Ovary (tissue), 9 donors: ENCODE measurements around the gene ZNF440. TPM values are rescaled to one million over a fixed set of nuclear protein-coding genes. Genes with fewer than 3 reads are reported as not detected.
"Not testable (repeated sequence)": the region's sequence is repeated elsewhere in the genome, so short reads cannot be mapped to it uniquely, and the experiment has no call there.

ENCODE experiments used
- DNase-seq, 5 donors: peaks; one replicate each; pipeline ENCODE4 v3.0.0-alpha.2; 2019 to 2020
- H3K27ac ChIP-seq, 2 donors: fragments of 200-600 bp; one replicate each; pipeline versions ENCODE4 v1.5.1 to v1.8.0; 2019 to 2022
- H3K27me3 ChIP-seq: fragments of 200-600 bp; one replicate; pipeline ENCODE4 v1.8.0; 2022
- H3K36me3 ChIP-seq: fragments of 200-600 bp; sonication (generic); one replicate; pipeline ENCODE4 v1.5.1; 2019
- H3K4me1 ChIP-seq: one replicate; pipeline ENCODE4 v1.8.1; 2013; ENCODE audit warnings: mild to moderate bottlenecking, moderate library complexity; ENCODE audit not compliant: insufficient read depth
- H3K4me3 ChIP-seq: fragments of 200-600 bp; sonication (generic); one replicate; pipeline ENCODE4 v1.5.1; 2017
- H3K9me3 ChIP-seq, 2 donors: fragments of 200-600 bp in 1 of 2; sonication (generic) in 1 of 2; one replicate each; pipeline versions ENCODE4 v1.5.1 to v1.8.1; 2013 to 2019; ENCODE audit warnings: mild to moderate bottlenecking in 1 of 2, moderate library complexity in 1 of 2
- EP300 ChIP-seq: sonication (generic); formaldehyde crosslinking; IDR thresholded peaks from one replicate; pipeline ENCODE4 v1.6.1; 2017; ENCODE audit warnings: antibody characterized with exemption
- POLR2A ChIP-seq: fragments of 450-650 bp; IDR thresholded peaks from one replicate; pipeline ENCODE4 v1.6.1; 2017; ENCODE audit warnings: antibody characterized with exemption, mild to moderate bottlenecking, moderate library complexity
- WGBS, 3 donors: extraction: QIAGEN DNeasy Blood & Tissue Kit in 1 of 3; methylation state at CpG; one replicate each; pipeline versions ENCODE4 v1.1.5 to v1.1.7; 2013 to 2017; 5-methylcytosine and 5-hydroxymethylcytosine counted together
- intact Hi-C, 4 donors: fragments of 100-400 bp; cut with DNase I; formaldehyde crosslinking; loops; one replicate each; pipeline versions ENCODE4 v1.11.0 to v1.15.1; 2022 to 2023
- polyA plus RNA-seq, 2 donors: library from polyadenylated mRNA; stranded (reverse); fragments of 200-250 nt in 1 of 2; fragments of 350-450 nt in 1 of 2; fragmentation: Illumina TruSeq in 1 of 2; extraction: RNeasy Lipid Tissue Mini Kit (QIAGEN cat#74804) in 1 of 2; gene quantifications; one replicate each; pipeline ENCODE4 v1.2.3, GENCODE V29; 2013 to 2014
- total RNA-seq, 7 donors: library from RNA; depleted of rRNA in 2 of 7; stranded (reverse); fragments of >200 nt in 2 of 7; fragmentation: NEBNext Ultra II Directional in 3 of 7; extraction: Animal tissue kit (Norgen Biotek cat#: 25700) in 3 of 7; gene quantifications; one replicate each; pipeline versions ENCODE4 v1.1.0 to v1.2.4, GENCODE V29; 2016 to 2023
- TF ChIP-seq, protein P1 (sequence below), 3 donors: fragments of 450-650 bp in 2 of 3; fragments of 200-600 bp in 1 of 3; IDR thresholded peaks; one replicate each; pipeline versions ENCODE4 v1.5.1 to v1.8.0; 2016 to 2022; ENCODE audit warnings: antibody characterized with exemption in 3 of 3, mild to moderate bottlenecking in 1 of 3
- donor health status: DM: no; HTN: no; CAD: no; lungs with moderate emphysema.
- donor health status: DM: no; HTN: no; CAD: no.
- donor health status: Bipolar disorder and iron deficiency.
- donor health status: DM: yes; HTN: yes; CAD: no.
- donor health status: DM: no; HTN: no; CAD: no.
- donor health status: DM: yes; HTN: yes; CAD: no.

The ZNF440 gene
- total and polyA plus RNA-seq, 9 donors, result 3.0 to 21.6 (median 11.7) TPM

DNA sequence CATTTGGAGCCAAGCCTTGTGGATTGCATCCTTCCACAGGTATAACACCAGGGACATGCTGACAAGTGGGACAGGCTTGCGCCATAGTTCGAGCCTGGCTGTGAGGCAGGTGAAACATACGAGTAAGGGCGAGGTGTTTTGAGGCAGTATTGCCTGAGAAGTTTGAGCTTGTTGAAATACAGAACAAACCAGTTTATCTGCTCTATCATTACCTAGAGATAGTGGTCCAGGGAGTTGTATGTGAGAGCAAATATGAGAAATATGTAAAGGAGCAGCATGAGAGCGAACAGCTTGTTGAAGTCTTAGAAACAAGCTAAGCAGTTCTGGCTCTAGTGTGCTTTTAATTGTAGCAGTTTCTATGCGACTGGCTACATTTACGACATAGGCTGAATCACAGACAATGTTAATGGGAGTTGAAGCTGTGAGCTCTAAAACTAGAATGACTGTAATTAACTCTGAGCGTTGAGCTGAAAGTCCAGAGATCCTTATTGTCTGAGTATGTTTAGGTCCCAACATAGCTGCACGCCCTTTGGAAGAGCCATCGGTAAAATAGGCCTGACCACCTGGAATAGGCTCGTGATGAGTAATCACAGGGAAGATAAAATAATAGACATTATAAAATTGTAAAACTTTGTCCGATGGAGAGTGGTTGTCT is 42.6 kb downstream of the ZNF440 start:
- intact Hi-C loops, result no loop called here
- H3K27me3 ChIP-seq, result no peaks in the 10 kb centered on the region
- WGBS, 3 donors, result 91 to 96% (median 94%) methylated on average over 12 of the region's 12 CpGs
- TF ChIP-seq EP300 (no peak), POLR2A (no peak)
- TF ChIP-seq, protein P1, sequence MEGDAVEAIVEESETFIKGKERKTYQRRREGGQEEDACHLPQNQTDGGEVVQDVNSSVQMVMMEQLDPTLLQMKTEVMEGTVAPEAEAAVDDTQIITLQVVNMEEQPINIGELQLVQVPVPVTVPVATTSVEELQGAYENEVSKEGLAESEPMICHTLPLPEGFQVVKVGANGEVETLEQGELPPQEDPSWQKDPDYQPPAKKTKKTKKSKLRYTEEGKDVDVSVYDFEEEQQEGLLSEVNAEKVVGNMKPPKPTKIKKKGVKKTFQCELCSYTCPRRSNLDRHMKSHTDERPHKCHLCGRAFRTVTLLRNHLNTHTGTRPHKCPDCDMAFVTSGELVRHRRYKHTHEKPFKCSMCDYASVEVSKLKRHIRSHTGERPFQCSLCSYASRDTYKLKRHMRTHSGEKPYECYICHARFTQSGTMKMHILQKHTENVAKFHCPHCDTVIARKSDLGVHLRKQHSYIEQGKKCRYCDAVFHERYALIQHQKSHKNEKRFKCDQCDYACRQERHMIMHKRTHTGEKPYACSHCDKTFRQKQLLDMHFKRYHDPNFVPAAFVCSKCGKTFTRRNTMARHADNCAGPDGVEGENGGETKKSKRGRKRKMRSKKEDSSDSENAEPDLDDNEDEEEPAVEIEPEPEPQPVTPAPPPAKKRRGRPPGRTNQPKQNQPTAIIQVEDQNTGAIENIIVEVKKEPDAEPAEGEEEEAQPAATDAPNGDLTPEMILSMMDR (IDR thresholded peaks at IDR 0.05), result no peak
- H3K9me3 ChIP-seq, result no peaks in the 10 kb centered on the region
- no peak overlapping the region for H3K27ac ChIP-seq
- no peaks in the 10 kb centered on the region for H3K36me3 ChIP-seq
- H3K4me3 ChIP-seq, result no peak overlapping the region
- no peaks in the 10 kb centered on the region for H3K4me1 ChIP-seq
- no peak for DNase-seq

DNA sequence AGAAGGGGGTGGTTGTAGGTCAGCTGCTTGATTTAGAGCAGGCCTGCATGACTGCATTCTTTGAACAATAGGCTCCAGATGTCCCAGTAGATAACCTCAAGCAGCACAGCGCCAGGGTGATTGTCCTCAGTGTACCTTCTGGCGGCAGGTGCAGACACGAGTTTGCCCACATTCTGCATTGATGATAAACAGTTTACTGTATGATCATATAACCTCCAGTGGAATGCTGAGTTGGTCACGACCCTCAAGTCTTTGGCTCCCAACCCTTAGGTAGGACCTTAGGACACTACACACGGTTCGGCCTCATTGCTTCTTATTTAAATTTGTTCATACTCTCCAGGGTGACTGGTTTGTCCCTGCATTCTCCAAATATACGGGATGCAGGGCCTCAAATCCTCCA is 46.6 kb downstream of the ZNF440 start:
- Histone ChIP-seq H3K4me1 (no peaks in the 10 kb centered on the region), H3K9me3 (peaks cover 0 to 8% of the 10 kb centered on the region in 2 donors), H3K36me3 (no peaks in the 10 kb centered on the region), H3K27me3 (no peaks in the 10 kb centered on the region), H3K4me3 (no peak overlapping the region), H3K27ac (no peak overlapping the region)
- WGBS, 3 donors, result 95 to 97% (median 96%) methylated on average over 7 of the region's 7 CpGs
- intact Hi-C loops, result no loop called here
- DNase-seq, result no peak
- TF ChIP-seq, protein P1 (IDR thresholded peaks at IDR 0.05), result no peak
- no peak for TF ChIP-seq EP300
- no peak for TF ChIP-seq POLR2A

DNA sequence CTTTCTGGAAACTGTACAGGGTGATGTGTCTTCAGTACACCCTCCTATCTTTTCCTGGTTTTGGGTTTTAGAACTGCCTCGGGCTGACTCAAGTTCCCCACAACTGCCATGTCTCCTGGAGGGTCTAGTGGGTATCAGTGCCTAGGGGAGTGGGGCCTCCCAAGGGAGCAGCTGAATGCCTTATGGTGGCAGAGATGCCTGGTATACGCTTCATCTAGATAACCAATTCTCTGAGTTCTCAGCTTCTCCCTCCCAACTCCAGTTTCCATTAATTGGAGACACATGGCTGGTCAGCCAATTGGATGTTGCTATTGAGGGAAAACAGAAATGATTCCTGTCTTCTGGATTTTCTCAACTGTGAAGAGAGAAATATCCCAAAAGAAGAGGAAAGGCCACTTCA is 47.2 kb downstream of the ZNF440 start:
- intact Hi-C loops, result no loop called here
- Histone ChIP-seq H3K4me3 (no peak overlapping the region), H3K4me1 (no peaks in the 10 kb centered on the region), H3K27ac (no peak overlapping the region), H3K9me3 (peaks cover 0 to 14% of the 10 kb centered on the region in 2 donors), H3K27me3 (no peaks in the 10 kb centered on the region), H3K36me3 (no peaks in the 10 kb centered on the region)
- WGBS, 3 donors, result 96 to 98% (median 97%) methylated on average over 2 of the region's 2 CpGs
- TF ChIP-seq POLR2A (no peak), EP300 (no peak)
- TF ChIP-seq, protein P1 (IDR thresholded peaks at IDR 0.05), result no peak
- no peak for DNase-seq

DNA sequence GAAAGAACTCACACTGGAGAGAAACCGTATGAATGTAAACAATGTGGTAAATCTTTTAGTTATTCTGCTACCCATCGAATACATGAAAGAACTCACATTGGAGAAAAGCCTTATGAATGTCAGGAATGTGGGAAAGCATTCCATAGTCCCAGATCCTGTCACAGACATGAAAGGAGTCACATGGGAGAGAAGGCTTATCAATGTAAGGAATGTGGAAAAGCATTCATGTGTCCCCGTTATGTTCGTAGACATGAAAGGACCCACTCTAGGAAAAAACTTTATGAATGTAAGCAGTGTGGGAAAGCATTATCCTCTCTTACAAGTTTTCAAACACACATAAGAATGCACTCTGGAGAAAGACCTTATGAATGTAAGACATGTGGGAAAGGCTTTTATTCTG is 53.7 kb downstream of the ZNF440 start:
- 79 to 88% (median 86%) methylated on average over 4 of the region's 4 CpGs for WGBS, 3 donors
- intact Hi-C loops, DNase-seq, H3K36me3 ChIP-seq, H3K27me3 ChIP-seq, H3K4me1 ChIP-seq, H3K27ac ChIP-seq, H3K4me3 ChIP-seq: not testable (repeated sequence)
- H3K9me3 ChIP-seq, result peaks cover 3 to 47% of the 10 kb centered on the region in 2 donors

DNA sequence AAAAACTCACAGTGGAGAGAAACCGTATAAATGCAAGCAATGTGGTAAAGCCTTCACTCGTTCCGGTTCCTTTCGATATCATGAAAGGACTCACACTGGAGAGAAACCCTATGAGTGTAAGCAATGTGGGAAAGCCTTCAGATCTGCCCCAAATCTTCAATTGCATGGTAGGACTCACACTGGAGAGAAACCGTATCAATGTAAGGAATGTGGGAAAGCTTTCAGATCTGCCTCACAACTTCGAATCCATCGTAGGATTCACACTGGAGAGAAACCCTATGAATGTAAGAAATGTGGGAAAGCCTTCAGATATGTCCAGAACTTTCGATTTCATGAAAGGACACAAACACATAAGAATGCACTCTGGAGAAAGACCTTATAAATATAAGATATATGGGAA is 54.1 kb downstream of the ZNF440 start:
- Histone ChIP-seq H3K36me3 (no peaks in the 10 kb centered on the region), H3K4me1 (no peaks in the 10 kb centered on the region), H3K9me3 (peaks cover 3 to 43% of the 10 kb centered on the region in 2 donors), H3K27ac (no peak overlapping the region), H3K27me3 (no peaks in the 10 kb centered on the region), H3K4me3 (no peak overlapping the region)
- TF ChIP-seq, protein P1 (IDR thresholded peaks at IDR 0.05), result no peak
- TF ChIP-seq EP300 (no peak), POLR2A (no peak)
- WGBS, 3 donors, result 93 to 98% (median 97%) methylated on average over 8 of the region's 8 CpGs
- no peak for DNase-seq
- intact Hi-C loops, result no loop called here
